HEK293 (cell line): ENCODE data around the gene TCEANC2.

Experiments
- ZNF133 ChIP-seq: fragments of 450-650 bp; formaldehyde crosslinking; IDR thresholded peaks from 2 replicates; pipeline ENCODE4 v1.5.1; 2016; ENCODE audit warnings: missing biosample characterization, missing genetic modification characterization
- ZNF239 ChIP-seq: fragments of 450-650 bp; formaldehyde crosslinking; IDR thresholded peaks from 2 replicates; pipeline ENCODE4 v1.5.1; 2016; ENCODE audit warnings: missing biosample characterization, missing genetic modification characterization
- ZNF292 ChIP-seq: fragments of 450-650 bp; formaldehyde crosslinking; IDR thresholded peaks from 2 replicates; pipeline ENCODE4 v1.5.1; 2016; ENCODE audit warnings: low read depth, missing biosample characterization, missing genetic modification characterization, borderline replicate concordance
- ZNF350 ChIP-seq: fragments of 450-650 bp; formaldehyde crosslinking; IDR thresholded peaks from 2 replicates; pipeline ENCODE4 v1.5.0; 2017; ENCODE audit warnings: missing biosample characterization, mild to moderate bottlenecking, missing genetic modification characterization
- ZNF677 ChIP-seq: fragments of 450-650 bp; IDR thresholded peaks from 2 replicates; pipeline ENCODE4 v1.5.0; 2018; ENCODE audit warnings: missing biosample characterization, mild to moderate bottlenecking, missing genetic modification characterization, moderate library complexity
- TF ChIP-seq, protein P1 (sequence below): fragments of 450-650 bp; formaldehyde crosslinking; IDR thresholded peaks from 2 replicates; pipeline ENCODE4 v1.5.1; 2016; ENCODE audit warnings: missing biosample characterization, missing genetic modification characterization
- TF ChIP-seq, protein P2 (sequence below): fragments of 450-650 bp; formaldehyde crosslinking; IDR thresholded peaks from 2 replicates; pipeline ENCODE4 v1.5.1; 2016; ENCODE audit warnings: missing biosample characterization, missing genetic modification characterization
- TF ChIP-seq, protein P3 (sequence below): fragments of 450-650 bp; formaldehyde crosslinking; IDR thresholded peaks from 2 replicates; pipeline ENCODE4 v1.5.1; 2016; ENCODE audit warnings: missing biosample characterization, missing genetic modification characterization

DNA sequence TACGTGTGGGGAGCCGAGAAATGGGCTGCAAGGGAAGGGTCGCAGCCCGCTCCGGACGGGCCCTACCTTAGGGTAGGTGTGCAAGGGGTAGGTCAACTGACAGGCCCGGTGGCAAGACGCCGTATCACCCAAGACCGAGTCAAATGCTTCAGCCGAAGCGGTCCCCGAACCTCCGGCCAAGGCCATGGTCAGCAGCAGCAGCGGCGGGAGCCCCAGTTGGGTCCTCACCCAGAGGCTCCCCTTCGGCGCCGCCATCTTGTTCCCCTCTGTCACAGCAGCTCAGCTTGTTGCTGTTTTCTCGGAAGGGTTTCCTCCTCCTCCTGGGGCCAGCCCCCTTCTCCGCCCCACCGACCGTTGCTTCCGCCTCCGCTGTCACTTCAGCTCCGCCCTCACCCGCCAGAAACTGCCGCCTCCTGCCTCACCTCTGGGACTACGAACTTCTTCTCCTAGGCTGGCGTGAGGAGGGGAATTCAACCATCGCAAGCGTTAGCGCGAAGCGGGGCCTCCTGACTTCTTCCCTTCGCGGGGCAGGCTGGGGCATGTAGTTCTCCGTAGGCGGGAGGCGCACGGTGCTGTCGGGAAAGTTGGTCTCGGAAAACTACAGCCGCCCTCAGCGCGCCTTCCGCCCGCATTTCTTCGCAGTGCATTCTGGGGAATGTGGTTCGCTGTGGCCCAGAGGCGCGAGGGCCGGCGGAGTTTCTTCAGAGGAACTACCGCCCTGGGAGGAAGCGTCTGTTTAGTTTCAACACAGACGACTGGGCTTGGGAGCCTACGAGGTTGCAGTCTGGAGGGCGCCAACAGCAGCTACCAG, at the start of gene TCEANC2, which contains the start of gene TMEM59:
- TF ChIP-seq, protein P1, sequence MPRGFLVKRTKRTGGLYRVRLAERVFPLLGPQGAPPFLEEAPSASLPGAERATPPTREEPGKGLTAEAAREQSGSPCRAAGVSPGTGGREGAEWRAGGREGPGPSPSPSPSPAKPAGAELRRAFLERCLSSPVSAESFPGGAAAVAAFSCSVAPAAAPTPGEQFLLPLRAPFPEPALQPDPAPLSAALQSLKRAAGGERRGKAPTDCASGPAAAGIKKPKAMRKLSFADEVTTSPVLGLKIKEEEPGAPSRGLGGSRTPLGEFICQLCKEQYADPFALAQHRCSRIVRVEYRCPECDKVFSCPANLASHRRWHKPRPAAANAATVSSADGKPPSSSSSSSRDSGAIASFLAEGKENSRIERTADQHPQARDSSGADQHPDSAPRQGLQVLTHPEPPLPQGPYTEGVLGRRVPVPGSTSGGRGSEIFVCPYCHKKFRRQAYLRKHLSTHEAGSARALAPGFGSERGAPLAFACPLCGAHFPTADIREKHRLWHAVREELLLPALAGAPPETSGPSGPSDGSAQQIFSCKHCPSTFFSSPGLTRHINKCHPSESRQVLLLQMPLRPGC (tag by site-specific recombination), result no peak
- TF ChIP-seq ZNF350 (tag by site-specific recombination), result no peak
- TF ChIP-seq, protein P2, sequence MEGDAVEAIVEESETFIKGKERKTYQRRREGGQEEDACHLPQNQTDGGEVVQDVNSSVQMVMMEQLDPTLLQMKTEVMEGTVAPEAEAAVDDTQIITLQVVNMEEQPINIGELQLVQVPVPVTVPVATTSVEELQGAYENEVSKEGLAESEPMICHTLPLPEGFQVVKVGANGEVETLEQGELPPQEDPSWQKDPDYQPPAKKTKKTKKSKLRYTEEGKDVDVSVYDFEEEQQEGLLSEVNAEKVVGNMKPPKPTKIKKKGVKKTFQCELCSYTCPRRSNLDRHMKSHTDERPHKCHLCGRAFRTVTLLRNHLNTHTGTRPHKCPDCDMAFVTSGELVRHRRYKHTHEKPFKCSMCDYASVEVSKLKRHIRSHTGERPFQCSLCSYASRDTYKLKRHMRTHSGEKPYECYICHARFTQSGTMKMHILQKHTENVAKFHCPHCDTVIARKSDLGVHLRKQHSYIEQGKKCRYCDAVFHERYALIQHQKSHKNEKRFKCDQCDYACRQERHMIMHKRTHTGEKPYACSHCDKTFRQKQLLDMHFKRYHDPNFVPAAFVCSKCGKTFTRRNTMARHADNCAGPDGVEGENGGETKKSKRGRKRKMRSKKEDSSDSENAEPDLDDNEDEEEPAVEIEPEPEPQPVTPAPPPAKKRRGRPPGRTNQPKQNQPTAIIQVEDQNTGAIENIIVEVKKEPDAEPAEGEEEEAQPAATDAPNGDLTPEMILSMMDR (tag by site-specific recombination), result no peak
- TF ChIP-seq, protein P3, sequence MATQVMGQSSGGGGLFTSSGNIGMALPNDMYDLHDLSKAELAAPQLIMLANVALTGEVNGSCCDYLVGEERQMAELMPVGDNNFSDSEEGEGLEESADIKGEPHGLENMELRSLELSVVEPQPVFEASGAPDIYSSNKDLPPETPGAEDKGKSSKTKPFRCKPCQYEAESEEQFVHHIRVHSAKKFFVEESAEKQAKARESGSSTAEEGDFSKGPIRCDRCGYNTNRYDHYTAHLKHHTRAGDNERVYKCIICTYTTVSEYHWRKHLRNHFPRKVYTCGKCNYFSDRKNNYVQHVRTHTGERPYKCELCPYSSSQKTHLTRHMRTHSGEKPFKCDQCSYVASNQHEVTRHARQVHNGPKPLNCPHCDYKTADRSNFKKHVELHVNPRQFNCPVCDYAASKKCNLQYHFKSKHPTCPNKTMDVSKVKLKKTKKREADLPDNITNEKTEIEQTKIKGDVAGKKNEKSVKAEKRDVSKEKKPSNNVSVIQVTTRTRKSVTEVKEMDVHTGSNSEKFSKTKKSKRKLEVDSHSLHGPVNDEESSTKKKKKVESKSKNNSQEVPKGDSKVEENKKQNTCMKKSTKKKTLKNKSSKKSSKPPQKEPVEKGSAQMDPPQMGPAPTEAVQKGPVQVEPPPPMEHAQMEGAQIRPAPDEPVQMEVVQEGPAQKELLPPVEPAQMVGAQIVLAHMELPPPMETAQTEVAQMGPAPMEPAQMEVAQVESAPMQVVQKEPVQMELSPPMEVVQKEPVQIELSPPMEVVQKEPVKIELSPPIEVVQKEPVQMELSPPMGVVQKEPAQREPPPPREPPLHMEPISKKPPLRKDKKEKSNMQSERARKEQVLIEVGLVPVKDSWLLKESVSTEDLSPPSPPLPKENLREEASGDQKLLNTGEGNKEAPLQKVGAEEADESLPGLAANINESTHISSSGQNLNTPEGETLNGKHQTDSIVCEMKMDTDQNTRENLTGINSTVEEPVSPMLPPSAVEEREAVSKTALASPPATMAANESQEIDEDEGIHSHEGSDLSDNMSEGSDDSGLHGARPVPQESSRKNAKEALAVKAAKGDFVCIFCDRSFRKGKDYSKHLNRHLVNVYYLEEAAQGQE (tag by site-specific recombination), result no peak
- TF ChIP-seq ZNF133 (tag by site-specific recombination), result no peak
- TF ChIP-seq ZNF239, result 0 out of 2 replicates have a peak, but pooled peaks have one; percentile 21
- no peak for TF ChIP-seq ZNF677 (tag by site-specific recombination)
- no peak for TF ChIP-seq ZNF292 (tag by site-specific recombination)
